ENCODE results near the gene SND1.

- TF ChIP-seq GABPA (IDR thresholded peaks at IDR 0.05 in 1 of 2, conservative IDR thresholded peaks at IDR 0.05 in 1 of 2), result no peak
- no peak for TF ChIP-seq CTCF (IDR thresholded peaks at IDR 0.05; ENCODE audit: low read depth, low read length, missing input control)
- TF ChIP-seq YY1 (IDR thresholded peaks at IDR 0.05), result no peak
- TF ChIP-seq REST (IDR thresholded peaks at IDR 0.05), result no peak
- TF ChIP-seq RXRA (IDR thresholded peaks at IDR 0.05), result no peak
- no peak for TF ChIP-seq NR2F2 (IDR thresholded peaks at IDR 0.05)
Observed at GRCh38 chr7:127833641-127834040, 181.6 kb downstream of the SND1 start.

Data from liver (tissue), 3 donors.